NCI-H446 (cell line): ENCODE results near the gene VCP.
A peak's percentile ranks its signal among the peaks of the same experiment; 100 is the strongest.

Source experiments
- DNase-seq, 2 experiments: peaks; one replicate each; lab custom pipeline; 2025; lab: John Stamatoyannopoulos, UW

The VCP gene

GRCh38 chr9:35072461-35073278 lies at the start of gene VCP:
VCP (minus strand) TSS chr9:35072625; CDS start chr9:35072353, 272 bp downstream.
- peak; percentile 98 to 100 for DNase-seq

GRCh38 chr9:35116898-35117551 lies 44.6 kb upstream of the VCP start:
- DNase-seq: peak; percentile 93 to 95

GRCh38 chr9:35116539-35116897 lies 44.1 kb upstream of the VCP start:
- no peak for DNase-seq

- DNase-seq: peak; percentile 97 to 100
Observed at GRCh38 chr9:35115680-35116538, 43.5 kb upstream of the VCP start, which contains the start of gene ATOSB. ATOSB (minus strand) TSS chr9:35115862; CDS start chr9:35108274, 7,588 bp downstream.

- no peak for DNase-seq
Observed at GRCh38 chr9:35114840-35115628, 42.6 kb upstream of the VCP start.

GRCh38 chr9:35114113-35114839 lies 41.9 kb upstream of the VCP start:
- DNase-seq: peak; percentile 58 to 84

GRCh38 chr9:35112257-35113020 lies 40.0 kb upstream of the VCP start:
- DNase-seq: no peak

- DNase-seq: peak; percentile 97 to 99
Observed at GRCh38 chr9:35111001-35111933, 38.8 kb upstream of the VCP start.

GRCh38 chr9:35110327-35110761 lies 37.9 kb upstream of the VCP start:
- DNase-seq: peak in 1 of 2 experiments; percentile 45

GRCh38 chr9:35108946-35109575 lies 36.6 kb upstream of the VCP start:
- DNase-seq: no peak

GRCh38 chr9:35108461-35108860 lies 36.0 kb upstream of the VCP start:
- DNase-seq: no peak

- DNase-seq: no peak
Observed at GRCh38 chr9:35107297-35108290, 35.2 kb upstream of the VCP start.

GRCh38 chr9:35106343-35106730 lies 33.9 kb upstream of the VCP start:
- DNase-seq: no peak

- DNase-seq: no peak
Observed at GRCh38 chr9:35105571-35106342, 33.3 kb upstream of the VCP start.

GRCh38 chr9:35105126-35105525 lies 32.7 kb upstream of the VCP start:
- DNase-seq: no peak

GRCh38 chr9:35104586-35104985 lies 32.2 kb upstream of the VCP start:
- no peak for DNase-seq
